PC-3 (cell line): Measurements from ENCODE around the gene TTF2. TPM values are rescaled to one million over a fixed set of nuclear protein-coding genes. Genes with fewer than 3 reads are reported as not detected.

ENCODE experiments used
- ATAC-seq: fragments of 200-7000 bp; cut with Tn5 transposase; 2 replicates; pipeline ENCODE4 v1.9.1; 2020; ENCODE audit warnings: mild to moderate bottlenecking, moderate library complexity
- BruUV-seq: library from RNA; stranded (reverse); fragments of 400-500 nt; replicated peaks from 2 replicates; lab custom pipeline; 2021; lab: Mats Ljungman, UMichigan
- CTCF ChIA-PET: fragments of 300-600 bp; sonication (Branson Sonifier 250); formaldehyde crosslinking; loops from one replicate; lab custom pipeline; 2022; ENCODE audit warnings: antibody characterized with exemption; lab: Charles Lee
- POLR2A ChIA-PET: fragments of 300-600 bp; sonication (Branson Sonifier 250); formaldehyde crosslinking; loops from one replicate; lab custom pipeline; 2022; ENCODE audit warnings: antibody characterized with exemption; ENCODE audit not compliant: unreplicated experiment; lab: Charles Lee
- DNase-seq: peaks from one replicate; pipeline ENCODE4 v3.0.0-alpha.2; 2015
- H2AFZ ChIP-seq: fragments of 300-600 bp; sonication (generic); 2 replicates; pipeline ENCODE4 v1.6.0; 2016; ENCODE audit warnings: antibody characterized with exemption, low read length
- H3F3A ChIP-seq: fragments of 300-600 bp; sonication (generic); one replicate; pipeline ENCODE4 v1.6.0; 2017; ENCODE audit warnings: antibody characterized with exemption, low read length, control low read depth, mild to moderate bottlenecking; ENCODE audit not compliant: unreplicated experiment
- H3K27ac ChIP-seq: fragments of 300-600 bp; sonication (generic); 2 replicates; pipeline ENCODE4 v1.5.1; 2016; ENCODE audit warnings: mild to moderate bottlenecking, low read length
- H3K27me3 ChIP-seq: fragments of 300-600 bp; sonication (generic); 2 replicates; pipeline ENCODE4 v1.6.1; 2016; ENCODE audit warnings: low read length, mixed read lengths
- H3K36me3 ChIP-seq: fragments of 300-600 bp; sonication (generic); 2 replicates; pipeline ENCODE4 v1.6.1; 2016; ENCODE audit warnings: low read depth, mixed run types, low read length, mixed read lengths
- H3K4me1 ChIP-seq: fragments of 300-600 bp; sonication (generic); 2 replicates; pipeline ENCODE4 v1.5.1; 2016; ENCODE audit warnings: low read length; ENCODE audit not compliant: insufficient read depth
- H3K4me2 ChIP-seq: fragments of 300-600 bp; sonication (generic); 2 replicates; pipeline ENCODE4 v1.6.0; 2016; ENCODE audit warnings: low read length
- H3K4me3 ChIP-seq: fragments of 300-600 bp; sonication (generic); 2 replicates; pipeline ENCODE4 v1.5.1; 2016; ENCODE audit warnings: mild to moderate bottlenecking, low read length, mixed read lengths
- H3K79me2 ChIP-seq: fragments of 300-600 bp; sonication (generic); 2 replicates; pipeline ENCODE4 v1.6.1; 2017; ENCODE audit warnings: low read length, mixed read lengths
- H3K9ac ChIP-seq: fragments of 300-600 bp; sonication (generic); 2 replicates; pipeline ENCODE4 v1.6.0; 2016; ENCODE audit warnings: mild to moderate bottlenecking, low read length
- H3K9me2 ChIP-seq: fragments of 300-600 bp; sonication (generic); replicated peaks from 2 replicates; pipeline ENCODE4 v1.6.1; 2016; ENCODE audit warnings: mixed run types, low read length, mixed read lengths
- H3K9me3 ChIP-seq: fragments of 300-600 bp; sonication (generic); 2 replicates; pipeline ENCODE4 v1.6.1; 2016; ENCODE audit warnings: low read length, mixed read lengths
- H4K20me1 ChIP-seq: fragments of 300-600 bp; sonication (generic); 2 replicates; pipeline ENCODE4 v1.6.1; 2016; ENCODE audit warnings: low read length, mixed read lengths
- CTCF ChIP-seq: fragments of 300-600 bp; sonication (generic); conservative IDR thresholded peaks from 2 replicates; pipeline ENCODE4 v1.5.1; 2017; ENCODE audit warnings: antibody characterized with exemption, low read depth, mild to moderate bottlenecking, low read length
- EZH2 ChIP-seq: fragments of 300-600 bp; sonication (generic); IDR thresholded peaks from one replicate; pipeline ENCODE4 v1.6.1; 2017; ENCODE audit warnings: antibody characterized with exemption, mild to moderate bottlenecking, low read length; ENCODE audit not compliant: unreplicated experiment
- EZH2phosphoT487 ChIP-seq: fragments of 300-600 bp; sonication (generic); IDR thresholded peaks from 2 replicates; pipeline ENCODE4 v1.6.1; 2018; ENCODE audit warnings: mild to moderate bottlenecking, antibody characterized with exemption, low read length, borderline replicate concordance
- intact Hi-C: fragments of 100-400 bp; cut with micrococcal nuclease; formaldehyde crosslinking; loops from 2 replicates; pipeline ENCODE4 v1.9.0; 2023
- total RNA-seq: library from RNA; depleted of rRNA; stranded (reverse); fragments of >200 nt; gene quantifications from 2 replicates; pipeline ENCODE4 v1.2.3, GENCODE V29; 2014

TTF2 gene
- total RNA-seq, 1 experiment from 2014 or later: 25.1 TPM

GRCh38 chr1:117077267-117077666 lies 17.1 kb downstream of the TTF2 start:
- H3K27ac ChIP-seq: peak overlapping the region; percentile 57
- peaks cover 19% of the 10 kb centered on the region for H3K4me1 ChIP-seq
- intact Hi-C loops: loop anchor here (2.0 kb wide), 1 partner anchor 16 kb away; no protein-coding TSS in a partner anchor
- peak; percentile 88 for DNase-seq
- no peaks in the 10 kb centered on the region for H3K9me2 ChIP-seq
- no peak overlapping the region for H3K4me2 ChIP-seq
- no peaks in the 10 kb centered on the region for H3K9me3 ChIP-seq
- CTCF ChIA-PET: interaction anchor here (0.5 to 1.3 kb wide), 4 partner anchors 51 to 422 kb away, joined by 3 to 7 read pairs (median 5); no protein-coding TSS in a partner anchor
- peak; percentile 99 for ATAC-seq
- no peaks in the 10 kb centered on the region for H3K79me2 ChIP-seq
- POLR2A ChIA-PET: interaction anchor here (0.6 to 1.4 kb wide), 3 partner anchors 16 to 209 kb away, joined by 3 to 7 read pairs (median 3); no protein-coding TSS in a partner anchor
- H3K36me3 ChIP-seq: peaks cover 60% of the 10 kb centered on the region
- no peak overlapping the region for H3K9ac ChIP-seq
- H3K27me3 ChIP-seq: no peaks in the 10 kb centered on the region
- no peaks in the 10 kb centered on the region for H4K20me1 ChIP-seq
- no peaks in the 10 kb centered on the region for H3F3A ChIP-seq
- no peak overlapping the region for H2AFZ ChIP-seq
- no TSS peak for BruUV-seq
- H3K4me3 ChIP-seq: no peak overlapping the region
- TF ChIP-seq CTCF (no peak), EZH2 (no peak), EZH2phosphoT487 (no peak)

- ChIA-PET CTCF (no interaction called here), POLR2A (no interaction called here)
- H4K20me1 ChIP-seq: no peaks in the 10 kb centered on the region
- intact Hi-C loops: no loop called here
- no peaks in the 10 kb centered on the region for H3K9me3 ChIP-seq
- H3K4me2 ChIP-seq: no peak overlapping the region
- H2AFZ ChIP-seq: no peak overlapping the region
- H3F3A ChIP-seq: no peaks in the 10 kb centered on the region
- peaks cover 19% of the 10 kb centered on the region for H3K4me1 ChIP-seq
- TF ChIP-seq CTCF: no peak
- no peak for TF ChIP-seq EZH2phosphoT487
- no peak for TF ChIP-seq EZH2
- H3K27ac ChIP-seq: no peak overlapping the region
- no TSS peak for BruUV-seq
- ATAC-seq (no peak), DNase-seq (no peak)
- H3K4me3 ChIP-seq: no peak overlapping the region
- peaks cover 65% of the 10 kb centered on the region for H3K36me3 ChIP-seq
- H3K9me2 ChIP-seq: no peaks in the 10 kb centered on the region
- H3K9ac ChIP-seq: no peak overlapping the region
- H3K79me2 ChIP-seq: no peaks in the 10 kb centered on the region
- H3K27me3 ChIP-seq: no peaks in the 10 kb centered on the region
Observed at GRCh38 chr1:117079737-117080136, 19.6 kb downstream of the TTF2 start.

- no peak overlapping the region for H3K27ac ChIP-seq
- no peak for TF ChIP-seq CTCF
- TF ChIP-seq EZH2: no peak
- no peak overlapping the region for H3K4me2 ChIP-seq
- H3K4me1 ChIP-seq: no peaks in the 10 kb centered on the region
- H3K9ac ChIP-seq: no peak overlapping the region
- H3K36me3 ChIP-seq: peaks cover 41% of the 10 kb centered on the region
- no peaks in the 10 kb centered on the region for H4K20me1 ChIP-seq
- CTCF ChIA-PET: no interaction called here
- POLR2A ChIA-PET: no interaction called here
- no TSS peak for BruUV-seq
- intact Hi-C loops: no loop called here
- H3K4me3 ChIP-seq: no peak overlapping the region
- H3K79me2 ChIP-seq: no peaks in the 10 kb centered on the region
- no peaks in the 10 kb centered on the region for H3K9me2 ChIP-seq
- DNase-seq (no peak), ATAC-seq (no peak)
- H2AFZ ChIP-seq: no peak overlapping the region
- H3K27me3 ChIP-seq: no peaks in the 10 kb centered on the region
- no peaks in the 10 kb centered on the region for H3K9me3 ChIP-seq
- H3F3A ChIP-seq: no peaks in the 10 kb centered on the region
Observed at GRCh38 chr1:117084231-117084630, 24.1 kb downstream of the TTF2 start.
